LoVo (cell line): Measurements from ENCODE around the gene SZT2.
"Not testable (repeated sequence)": the region's sequence is repeated elsewhere in the genome, so short reads cannot be mapped to it uniquely, and the experiment has no call there.

Source experiments
- DNase-seq: peaks from one replicate; pipeline ENCODE4 v3.0.0-alpha.2; 2016; ENCODE audit warnings: low spot score

Gene SZT2

GRCh38 chr1:43454270-43455011, 64.7 kb downstream of the SZT2 start:
- DNase-seq, result peak; percentile 76

- DNase-seq, result no peak
Observed at GRCh38 chr1:43455213-43455889, 65.7 kb downstream of the SZT2 start.

GRCh38 chr1:43458379-43458778, 68.7 kb downstream of the SZT2 start:
- DNase-seq, result not testable (repeated sequence)

GRCh38 chr1:43460988-43461693, 71.4 kb downstream of the SZT2 start:
- DNase-seq, result no peak

DNA sequence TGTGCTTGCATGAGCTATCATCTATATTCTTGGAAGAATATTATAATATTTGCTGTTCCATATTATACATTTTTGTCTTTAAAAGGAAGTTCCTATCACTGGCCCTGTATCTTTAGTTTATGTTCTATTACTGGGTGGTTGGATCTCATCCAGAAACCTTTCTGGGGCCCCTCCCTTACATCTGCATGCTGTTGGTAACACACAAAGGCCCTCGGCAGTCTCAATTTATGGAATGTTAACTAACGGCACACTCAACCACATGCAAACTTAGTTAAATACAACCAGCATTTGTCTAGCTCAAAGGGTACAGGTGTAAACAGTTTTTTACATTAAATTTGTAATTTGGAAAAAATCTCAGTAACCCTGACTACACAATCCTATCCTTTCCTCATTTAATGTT, 73.8 kb downstream of the SZT2 start:
- no peak for DNase-seq

DNA sequence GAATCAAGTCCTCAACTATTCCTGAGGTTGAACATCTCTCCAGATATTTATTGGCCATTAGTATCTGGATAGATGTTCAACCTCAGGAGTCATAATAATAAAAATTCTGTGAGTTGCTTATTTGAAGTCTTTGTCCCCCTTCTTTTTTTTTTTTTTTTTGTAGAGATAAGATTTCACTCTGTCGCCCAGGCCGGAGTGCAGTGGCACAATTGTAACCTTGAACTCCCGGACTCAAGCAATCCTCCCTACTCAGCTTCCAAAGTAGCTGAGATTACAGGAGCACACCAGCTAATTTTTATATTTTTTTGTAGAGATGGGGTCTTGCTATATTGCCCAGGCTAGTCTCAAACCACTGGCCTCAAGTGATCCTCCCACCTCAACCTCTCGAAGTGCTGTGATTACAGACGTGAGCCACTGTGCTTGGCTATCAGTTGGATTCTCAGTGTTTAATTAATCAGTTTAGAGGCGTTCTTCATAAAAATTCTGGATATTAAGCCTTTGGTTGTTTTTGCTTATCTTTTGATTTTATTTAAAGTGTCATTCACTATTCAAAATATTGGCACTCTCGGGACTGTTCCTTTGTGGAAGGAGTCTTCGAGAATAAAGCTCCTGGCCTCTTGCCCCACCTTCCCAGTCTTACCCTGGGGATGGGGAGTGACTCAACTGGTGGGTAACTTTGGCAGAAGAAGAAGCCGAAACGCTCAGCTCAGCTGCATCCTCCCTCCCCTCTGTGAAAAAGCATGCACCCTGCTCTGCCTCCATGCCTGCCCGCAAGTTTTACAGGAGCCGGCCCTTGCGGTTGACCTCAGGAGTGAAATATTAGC, 75.2 kb downstream of the SZT2 start:
- no peak for DNase-seq

DNA sequence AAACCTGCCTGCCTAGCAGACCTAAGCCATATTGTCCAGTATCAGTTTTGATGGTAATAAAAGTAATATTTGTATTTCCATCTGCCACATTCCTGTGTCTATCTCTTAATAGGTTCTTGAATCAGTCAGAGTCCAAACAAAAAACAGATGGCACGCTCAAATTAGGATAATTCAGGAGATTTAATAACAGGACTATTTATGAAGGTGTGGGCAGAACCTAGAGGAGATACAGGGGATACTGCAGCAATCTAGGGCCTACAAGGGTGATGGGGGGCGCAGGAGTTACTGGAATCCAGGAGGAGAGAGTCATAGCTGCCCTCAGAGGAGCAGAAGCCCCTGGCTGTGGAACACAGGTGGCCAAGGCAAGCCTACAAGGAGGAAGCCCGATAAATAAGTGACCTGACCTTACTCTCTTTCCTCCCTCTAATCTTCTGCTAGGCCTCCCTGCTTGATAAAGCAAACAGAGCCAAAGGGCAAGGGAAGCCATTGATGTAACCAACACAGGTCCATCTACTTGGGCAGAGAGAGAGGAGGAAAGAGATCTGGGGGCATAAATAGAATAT, 75.9 kb downstream of the SZT2 start:
- no peak for DNase-seq

GRCh38 chr1:43466403-43466802, 76.7 kb downstream of the SZT2 start:
- no peak for DNase-seq

DNA sequence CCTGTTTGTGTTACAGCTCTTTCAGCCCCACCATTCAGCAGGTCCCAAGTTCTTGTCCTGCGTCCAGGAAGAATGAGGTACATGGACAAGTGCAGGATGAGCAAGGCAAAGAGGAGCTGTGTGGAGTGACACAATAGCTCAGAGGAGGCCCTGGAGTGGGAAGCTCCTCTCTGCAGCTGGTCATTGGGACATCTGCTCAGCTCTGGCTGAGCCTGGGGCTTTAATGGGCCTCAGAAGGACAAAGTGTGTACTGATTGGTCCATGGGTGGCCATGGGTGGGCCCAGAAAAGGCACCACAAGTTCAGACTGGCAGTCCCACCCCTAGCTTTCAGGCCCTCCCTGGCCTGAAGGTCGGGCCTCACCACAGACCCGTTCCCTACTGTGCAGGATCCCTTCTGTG, 78.7 kb downstream of the SZT2 start:
- no peak for DNase-seq

DNA sequence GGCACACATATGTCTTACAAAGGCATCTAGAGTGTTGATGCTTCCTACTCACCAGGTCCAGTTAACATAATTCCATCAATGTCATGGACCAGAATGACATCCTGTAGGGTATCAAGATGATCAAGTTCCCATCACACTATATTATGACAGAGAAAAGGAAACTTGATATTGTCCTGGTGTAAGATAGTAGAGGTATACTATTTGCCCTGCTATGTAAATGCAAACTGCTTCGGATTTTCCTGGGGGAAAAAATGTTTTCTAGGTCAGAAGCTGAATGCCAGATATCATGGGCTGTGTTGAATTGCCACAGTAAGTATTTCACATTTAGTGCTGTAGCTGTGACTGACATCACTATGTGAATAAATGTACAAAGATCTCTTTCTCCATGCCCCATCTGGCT, 80.2 kb downstream of the SZT2 start:
- no peak for DNase-seq

- no peak for DNase-seq
Observed at GRCh38 chr1:43472087-43472462, 82.4 kb downstream of the SZT2 start.

DNA sequence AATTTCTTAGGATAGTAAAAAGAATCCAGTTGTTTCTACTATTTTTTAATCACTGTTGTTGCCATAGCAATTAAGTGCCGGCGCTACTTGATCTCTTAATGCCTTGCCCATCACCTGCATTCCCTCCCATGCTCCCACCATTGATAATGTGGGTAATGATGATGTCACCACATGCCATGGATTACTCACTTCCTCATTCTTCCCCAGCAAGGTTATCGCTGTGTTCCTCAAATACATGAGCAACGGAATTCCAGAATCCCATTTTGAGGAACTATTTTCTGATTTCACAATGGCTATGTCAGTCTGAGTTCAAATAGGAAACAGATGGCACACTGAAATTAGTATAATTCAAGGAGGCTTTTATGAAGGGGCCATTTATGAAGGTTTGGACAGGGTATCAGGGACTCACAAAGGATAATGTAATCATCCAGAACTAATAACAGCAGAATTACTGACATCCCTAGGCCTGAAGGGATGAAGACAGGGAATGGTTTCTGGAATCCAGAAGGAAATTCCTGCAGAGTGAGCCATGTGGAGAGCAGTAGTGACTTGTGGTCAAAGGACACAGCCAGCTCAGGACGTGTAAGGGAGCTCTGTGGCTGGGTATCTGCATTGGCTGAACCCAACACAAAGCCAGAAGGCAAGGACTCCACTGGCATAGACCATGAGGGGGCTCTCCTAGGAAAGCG, 82.9 kb downstream of the SZT2 start:
- peak; percentile 39 for DNase-seq

DNA sequence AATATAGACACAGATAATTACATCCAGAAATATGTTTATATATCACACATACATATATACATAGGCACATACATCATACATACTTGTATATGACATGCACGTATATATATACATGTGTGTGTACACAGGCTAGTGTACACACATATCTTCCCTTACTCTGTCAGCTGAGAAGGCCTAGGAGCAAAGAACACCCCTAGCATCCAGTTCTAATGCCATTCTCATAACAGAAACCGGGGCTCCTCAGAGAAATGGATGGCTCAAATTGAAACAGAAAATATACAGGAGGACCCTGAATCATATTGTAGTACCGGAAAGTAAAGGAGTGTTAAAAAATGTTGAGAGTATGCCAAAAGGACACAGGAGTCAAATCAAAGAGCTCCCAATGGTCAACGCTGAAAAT, 83.8 kb downstream of the SZT2 start:
- DNase-seq, result no peak

GRCh38 chr1:43475611-43476401, 86.1 kb downstream of the SZT2 start:
- DNase-seq, result peak; percentile 49

DNA sequence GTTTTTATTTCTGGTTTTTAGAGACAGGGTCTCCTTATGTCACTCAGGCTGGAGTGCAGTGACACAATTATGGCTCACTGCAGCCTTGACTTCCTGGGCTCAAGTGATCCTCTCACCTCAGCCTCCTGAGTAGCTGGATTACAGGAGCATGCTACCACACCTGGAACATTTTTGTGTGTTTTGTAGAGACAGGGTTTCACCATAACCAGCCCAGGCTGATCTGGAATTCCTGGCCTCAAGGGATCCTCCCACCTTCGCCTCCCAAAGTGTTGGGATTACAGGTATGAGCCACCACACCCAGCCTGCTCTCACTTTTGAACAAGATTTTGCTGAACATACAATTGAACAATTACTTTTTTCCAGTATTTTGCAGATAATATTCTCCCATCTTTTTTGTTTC, 88.0 kb downstream of the SZT2 start:
- no peak for DNase-seq

DNA sequence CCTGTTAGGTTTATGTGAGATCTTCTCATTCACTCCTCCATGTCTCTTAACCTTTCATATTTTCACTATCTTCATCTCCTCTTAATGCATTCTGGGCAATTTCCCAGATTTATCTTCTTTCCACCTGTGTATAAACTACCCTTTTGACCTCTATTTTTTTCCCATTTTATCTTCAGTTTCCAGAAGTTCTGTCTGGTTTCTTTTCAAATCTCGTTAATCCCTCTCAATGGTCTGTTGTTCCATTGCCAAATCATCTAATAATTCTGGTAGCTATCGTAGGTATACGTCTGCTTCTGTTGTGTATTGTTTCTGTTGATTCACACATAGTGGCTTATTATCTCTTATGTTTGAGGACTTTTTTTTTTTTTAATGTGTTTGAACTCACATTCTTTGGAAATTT, 89.7 kb downstream of the SZT2 start:
- DNase-seq, result no peak

- DNase-seq, result no peak
Observed at GRCh38 chr1:43481491-43481890, 91.8 kb downstream of the SZT2 start.

DNA sequence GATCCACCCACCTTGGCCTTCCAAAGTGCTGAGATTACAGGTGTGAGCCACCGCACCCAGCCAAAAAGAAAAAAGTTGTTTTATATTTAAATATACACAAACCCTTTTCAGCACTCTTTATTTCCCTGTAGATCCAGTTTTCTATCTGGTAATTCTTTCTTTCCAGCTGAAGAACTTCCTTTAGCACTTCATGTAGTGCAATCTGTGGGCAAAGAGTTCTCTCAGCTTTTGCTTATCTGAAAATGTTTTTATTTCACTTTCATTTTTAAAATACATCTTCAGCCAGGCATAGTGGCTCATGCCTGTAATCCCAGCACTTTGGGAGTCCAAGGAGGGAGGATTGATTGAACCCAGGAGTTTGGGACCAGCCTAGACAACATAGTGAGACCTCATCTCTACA, 92.5 kb downstream of the SZT2 start:
- DNase-seq, result no peak

- no peak for DNase-seq
Observed at GRCh38 chr1:43484367-43484766, 94.7 kb downstream of the SZT2 start.

DNA sequence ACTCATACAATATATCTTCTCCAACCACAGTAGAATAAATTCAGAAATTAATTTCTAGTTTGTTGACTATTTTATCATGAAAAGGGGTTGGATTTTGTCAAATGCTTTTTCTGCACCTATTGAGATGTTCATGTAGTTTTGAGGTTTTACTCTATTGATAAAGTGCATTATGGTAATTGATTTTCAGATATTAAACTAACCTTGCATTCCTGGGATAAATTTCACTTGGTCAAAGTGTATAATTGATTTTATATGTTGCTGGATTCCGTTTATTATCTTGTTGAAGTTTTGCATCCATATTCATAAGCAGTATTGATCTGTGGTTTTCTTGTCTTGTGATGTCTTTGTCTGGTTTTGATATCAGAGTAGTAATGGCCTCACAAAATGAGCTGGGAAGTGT, 98.5 kb downstream of the SZT2 start:
- no peak for DNase-seq

DNA sequence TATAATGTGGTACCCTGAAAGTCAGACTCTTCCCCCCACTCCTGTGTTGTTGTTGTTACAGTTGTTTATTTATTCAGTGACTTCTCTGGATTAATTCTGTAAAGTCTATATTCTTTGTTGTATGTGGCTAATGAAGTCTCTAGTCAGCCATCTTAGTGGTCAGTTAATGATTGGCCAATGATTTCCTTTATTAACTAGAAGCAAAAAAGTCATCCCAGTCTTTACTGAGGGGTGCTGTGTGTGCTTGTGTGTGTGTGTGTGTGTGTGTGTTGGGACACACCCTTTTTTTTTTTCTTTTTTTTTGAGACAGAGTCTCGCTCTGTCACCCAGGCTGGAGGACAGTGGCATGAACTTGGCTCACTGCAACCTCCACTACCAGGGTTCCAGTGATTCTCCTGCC, 101.4 kb downstream of the SZT2 start:
- no peak for DNase-seq
